GM23248 (cell line): ENCODE measurements around the gene RNF169.

Experiments
- EZH2 ChIP-seq: fragments of 200-600 bp; sonication (generic); IDR thresholded peaks from 2 replicates; pipeline ENCODE4 v1.6.1; 2018; ENCODE audit warnings: antibody characterized with exemption, mild to moderate bottlenecking; ENCODE audit not compliant: insufficient read depth, poor library complexity, severe bottlenecking
- EZH2phosphoT487 ChIP-seq: fragments of 200-600 bp; sonication (generic); IDR thresholded peaks from 2 replicates; pipeline ENCODE4 v1.6.1; 2018; ENCODE audit warnings: antibody characterized with exemption, moderate library complexity, mild to moderate bottlenecking, low read depth; ENCODE audit not compliant: insufficient read depth

DNA sequence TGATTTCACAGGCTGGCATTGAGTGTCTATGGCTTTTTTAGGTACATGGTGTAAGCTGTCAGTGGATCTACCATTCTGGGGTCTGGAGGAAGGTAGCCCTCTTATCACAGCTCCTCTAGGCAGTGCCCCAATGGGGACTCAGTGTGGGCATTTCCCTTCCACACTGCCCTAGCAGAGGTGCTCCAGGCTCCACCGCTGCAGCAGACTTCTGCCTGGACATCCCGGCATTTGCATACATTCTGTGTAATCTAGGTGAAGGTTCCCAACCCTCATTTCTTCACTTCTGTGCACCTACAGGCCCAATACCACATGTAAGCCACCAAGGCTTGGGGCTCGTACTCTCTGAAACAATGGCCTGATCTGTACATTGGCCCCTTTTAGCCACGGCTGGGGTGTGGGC lies 78.3 kb downstream of the RNF169 start:
- TF ChIP-seq EZH2phosphoT487 (no peak), EZH2 (no peak)
